KG1 (cell line): ENCODE data around the gene FKBP9.
"Not testable (repeated sequence)": the region's sequence is repeated elsewhere in the genome, so short reads cannot be mapped to it uniquely, and the experiment has no call there.

ENCODE experiments used
- DNase-seq: peaks from one replicate; lab custom pipeline; 2025; lab: John Stamatoyannopoulos, UW

FKBP9 gene

DNA sequence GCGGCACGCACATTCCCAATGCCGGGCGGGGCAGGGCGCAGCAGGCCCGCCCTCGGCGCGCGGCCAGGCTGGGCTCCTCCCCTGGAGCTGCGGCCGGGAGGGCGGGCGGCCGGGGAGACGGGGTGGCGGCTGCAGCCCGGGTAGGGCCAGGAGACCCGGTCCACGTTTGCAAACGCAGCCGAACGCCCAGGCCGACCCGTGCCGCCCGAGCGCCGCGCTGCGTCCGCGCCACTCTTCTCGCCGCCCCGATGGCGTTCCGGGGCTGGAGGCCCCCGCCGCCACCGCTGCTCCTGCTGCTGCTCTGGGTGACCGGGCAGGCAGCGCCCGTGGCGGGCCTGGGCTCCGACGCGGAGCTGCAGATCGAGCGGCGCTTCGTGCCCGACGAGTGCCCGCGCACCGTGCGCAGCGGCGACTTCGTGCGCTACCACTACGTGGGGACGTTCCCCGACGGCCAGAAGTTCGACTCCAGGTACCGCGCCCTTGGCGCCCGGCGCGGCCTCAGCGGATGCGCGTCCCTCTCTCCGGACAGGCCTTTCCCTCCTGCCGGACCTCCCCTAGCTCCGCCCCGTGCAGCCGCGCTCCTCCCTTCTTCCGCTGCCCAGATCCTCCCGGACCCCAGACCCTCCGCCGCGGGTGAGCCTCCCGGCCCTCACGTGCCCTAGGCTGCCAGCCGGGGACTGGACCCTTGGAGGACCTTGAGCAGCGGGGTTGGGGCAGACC lies at the start of gene FKBP9:
TSS of gene FKBP9 (plus strand) at position 115 of the 720 bp plus-strand sequence. CDS start at position 249, 134 bp downstream.
- DNase-seq = no peak

GRCh38 chr7:32910195-32910594 lies 47.0 kb upstream of the FKBP9 start:
- no peak for DNase-seq

DNA sequence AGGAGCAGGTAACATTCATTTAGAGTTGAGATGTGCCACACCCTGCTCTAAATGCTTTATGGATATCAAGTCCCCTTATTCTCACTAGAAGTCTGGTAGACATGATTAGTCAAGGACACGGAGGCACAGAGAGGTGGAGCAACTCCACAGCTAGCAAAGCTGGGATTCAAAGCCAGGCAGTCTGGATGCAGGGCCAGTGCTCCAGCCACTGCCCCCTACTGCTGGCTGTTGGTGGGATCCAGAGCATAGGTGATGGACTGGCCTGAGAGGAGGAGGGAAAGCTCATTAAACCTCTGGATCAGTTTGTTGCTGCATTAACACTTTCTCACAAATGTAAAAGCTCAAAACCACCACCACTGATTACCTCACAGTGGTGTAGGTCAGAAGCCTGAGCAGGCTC lies 43.1 kb upstream of the FKBP9 start:
- no peak for DNase-seq

DNA sequence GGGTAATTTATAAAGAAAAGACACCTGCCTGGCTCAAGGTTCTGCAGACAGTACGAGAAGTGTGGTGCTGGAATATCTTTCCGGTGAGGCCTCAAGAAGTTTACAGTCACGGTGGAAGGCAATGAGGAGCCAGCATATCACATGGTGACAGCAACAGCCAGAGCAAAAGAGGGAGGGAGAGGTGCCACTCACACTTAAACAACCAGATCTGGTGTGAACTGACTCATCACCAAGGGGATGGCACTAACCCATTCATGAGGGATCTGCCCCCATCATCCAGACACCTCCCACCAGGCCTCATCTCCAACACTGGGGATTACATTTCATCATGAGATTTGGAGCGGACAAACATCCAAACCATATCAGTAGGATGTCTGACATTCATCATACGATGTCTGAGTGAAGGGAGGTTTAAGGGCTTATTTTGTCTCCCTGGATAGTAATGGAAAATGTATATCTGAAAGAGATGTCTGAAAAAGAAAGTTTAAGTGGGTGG lies 42.2 kb upstream of the FKBP9 start:
- DNase-seq = no peak

DNA sequence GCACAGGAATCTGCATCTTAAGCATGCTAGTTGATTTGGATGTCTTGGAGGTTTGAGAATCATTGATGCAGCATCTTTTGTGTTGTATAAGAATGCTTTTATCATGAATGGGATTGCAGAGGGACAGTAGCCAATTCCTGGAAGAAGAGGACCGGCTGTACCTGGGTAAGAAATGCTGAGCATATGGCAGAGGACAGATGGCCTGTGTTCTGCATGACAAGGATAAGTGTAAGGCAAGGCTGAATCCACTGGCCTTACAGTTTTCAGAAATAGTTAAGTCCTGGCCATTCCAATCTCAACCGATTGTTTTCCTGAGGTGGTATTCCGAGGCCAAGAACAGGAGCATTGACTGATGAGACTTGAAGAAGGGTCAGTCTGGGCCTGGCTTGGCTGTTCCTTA lies 41.2 kb upstream of the FKBP9 start:
- DNase-seq = no peak

- DNase-seq = not testable (repeated sequence)
Observed at GRCh38 chr7:32916994-32917393, 40.2 kb upstream of the FKBP9 start.

- DNase-seq = no peak
Observed at GRCh38 chr7:32921896-32922295, 35.3 kb upstream of the FKBP9 start.

GRCh38 chr7:32928785-32929298 lies 28.4 kb upstream of the FKBP9 start:
- no peak for DNase-seq

DNA sequence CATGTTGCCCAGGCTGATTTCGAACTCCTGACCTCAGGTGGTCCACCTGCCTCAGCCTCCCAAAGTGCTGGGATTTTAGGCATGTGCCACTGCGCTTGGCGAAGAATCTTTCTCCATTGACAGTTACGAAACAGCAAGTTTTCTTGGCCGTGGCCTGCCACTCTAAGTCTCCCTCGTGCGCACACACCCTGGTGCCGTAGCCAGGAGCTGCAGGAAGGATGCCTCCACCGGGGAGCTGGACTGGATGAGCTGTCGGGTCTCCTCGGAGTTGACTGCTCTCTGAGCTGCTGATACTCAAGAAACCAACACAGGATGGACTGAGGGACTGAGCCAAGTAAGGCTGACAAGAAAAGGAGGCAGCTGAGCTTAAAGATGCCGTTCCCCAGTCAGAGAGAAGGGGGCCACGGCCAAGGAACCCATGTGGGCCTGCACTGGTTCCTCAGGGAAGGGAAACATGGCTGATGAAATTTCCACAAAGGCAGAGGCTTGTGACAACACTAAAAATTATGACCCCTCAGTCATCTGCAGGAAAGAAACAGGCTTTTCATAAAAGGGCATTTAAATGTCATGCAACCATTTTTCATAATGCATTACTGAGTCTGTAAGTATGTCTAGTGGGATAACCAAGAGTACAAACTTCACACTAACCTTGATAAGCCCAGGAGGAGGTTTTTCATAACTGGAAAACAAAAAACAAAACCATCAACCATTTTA lies 27.7 kb upstream of the FKBP9 start:
- DNase-seq = no peak

DNA sequence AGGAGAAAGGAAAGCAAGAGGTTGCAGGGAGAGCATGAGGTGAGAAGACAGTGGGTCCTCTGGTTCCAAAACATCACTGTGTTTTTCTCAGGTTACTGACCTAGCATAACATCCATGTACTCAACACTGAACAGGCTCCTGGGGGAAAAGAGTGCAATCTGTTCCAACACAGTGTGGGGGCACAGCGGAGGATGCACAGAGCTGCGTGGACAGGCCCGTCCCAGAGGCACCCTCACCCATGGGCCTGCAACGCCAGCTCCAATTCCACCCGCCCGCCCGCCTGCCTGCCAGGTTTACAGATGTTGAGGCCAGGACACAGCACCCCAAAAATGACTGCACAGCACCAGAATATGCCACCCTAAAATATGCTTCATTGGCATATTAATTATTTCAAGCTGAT lies 26.9 kb upstream of the FKBP9 start:
- DNase-seq = no peak

DNA sequence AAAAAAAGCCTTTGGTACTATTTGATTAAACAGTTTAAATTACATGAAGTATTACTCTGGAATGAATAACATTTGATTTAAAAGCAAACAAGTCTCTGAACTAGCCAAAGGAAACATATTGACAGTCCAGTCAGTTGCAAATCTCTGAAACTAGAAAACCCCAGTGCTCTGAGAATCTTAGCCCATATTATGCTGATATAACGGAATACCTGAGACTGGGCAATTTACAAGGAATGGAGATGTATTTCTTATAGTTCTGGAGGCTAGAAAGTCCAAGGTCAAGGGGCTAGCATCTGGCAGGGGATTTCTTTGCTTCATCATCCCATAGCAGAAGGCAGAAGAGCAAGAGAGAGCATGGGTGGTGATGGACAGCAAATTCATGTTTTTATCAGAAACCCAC lies 21.7 kb upstream of the FKBP9 start:
- DNase-seq = no peak

- DNase-seq = no peak
Observed at GRCh38 chr7:32936689-32937088, 20.6 kb upstream of the FKBP9 start.

DNA sequence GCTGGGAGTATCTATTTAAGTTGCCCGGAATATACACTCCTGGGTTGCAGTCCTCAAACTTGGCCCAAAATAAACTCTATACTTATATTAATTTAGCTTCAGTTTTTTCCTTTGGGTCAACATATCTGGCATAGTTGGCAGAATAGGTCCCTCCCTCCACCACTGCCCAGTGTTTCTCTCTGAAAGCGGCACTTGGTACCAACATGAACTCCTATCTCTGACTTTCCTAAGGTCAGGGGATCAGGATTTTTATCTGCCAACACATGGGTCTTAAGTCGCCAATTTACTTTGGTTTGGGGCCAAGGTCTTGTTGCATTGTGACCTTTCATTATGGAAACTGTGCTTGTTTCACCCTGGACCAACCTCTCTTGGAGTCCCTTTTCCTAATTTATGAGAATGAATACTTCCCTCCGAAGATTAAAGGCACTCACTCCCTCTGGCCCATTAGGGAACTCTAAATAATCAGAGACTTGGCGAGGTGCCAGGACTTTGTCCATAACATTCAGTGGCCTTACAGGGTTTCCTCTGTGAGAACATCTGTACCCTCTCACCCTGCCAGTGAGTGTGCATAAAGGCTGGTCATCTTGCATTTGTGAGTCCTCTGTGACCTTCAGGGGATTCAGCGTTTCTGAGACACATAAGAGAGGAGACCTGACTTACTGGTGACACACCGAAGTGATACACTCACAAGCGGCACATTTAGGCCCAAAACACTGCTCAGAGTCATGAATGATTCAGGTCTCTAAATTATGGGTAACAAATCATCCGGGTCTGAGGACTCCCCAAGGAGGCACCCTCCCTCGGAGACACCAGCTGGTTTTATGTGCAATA lies 19.7 kb upstream of the FKBP9 start:
- DNase-seq = no peak

GRCh38 chr7:32941181-32941580 lies 16.1 kb upstream of the FKBP9 start:
- no peak for DNase-seq

DNA sequence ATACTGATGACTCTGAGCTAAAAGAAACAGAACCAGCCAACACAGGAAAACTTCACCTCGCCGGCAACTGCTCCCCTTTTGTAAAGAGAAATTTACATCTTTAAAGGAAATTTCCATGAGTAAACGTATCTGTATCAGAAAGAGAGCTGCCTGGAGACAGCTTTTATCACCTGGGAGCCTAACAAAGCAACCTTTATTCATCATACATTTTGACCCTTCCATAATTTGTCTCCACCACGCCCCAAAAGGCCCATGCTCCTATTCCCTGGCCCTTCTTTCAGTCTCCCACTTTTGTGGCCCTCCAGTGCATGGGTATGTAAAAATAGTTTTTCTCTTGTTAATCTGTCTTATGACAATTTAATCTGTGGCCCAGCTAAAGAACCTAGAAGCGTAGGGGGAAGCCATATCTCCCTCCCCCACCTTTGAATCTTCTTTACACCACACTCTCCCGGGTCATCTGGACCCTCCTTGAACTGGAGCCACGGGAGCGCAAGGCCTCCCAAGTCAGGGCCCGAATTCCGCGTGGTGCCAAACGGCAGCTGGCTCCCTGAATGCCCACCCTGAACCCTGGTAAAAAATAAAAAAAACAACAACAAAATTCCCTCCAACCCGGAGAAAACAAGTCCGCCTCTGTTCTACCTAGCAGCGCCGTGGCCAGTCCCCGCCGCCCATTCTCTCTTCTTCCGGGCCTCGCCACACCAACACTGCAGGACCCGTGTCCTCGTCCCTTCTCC lies 15.4 kb upstream of the FKBP9 start:
- no peak for DNase-seq

GRCh38 chr7:32942415-32943251 lies 14.6 kb upstream of the FKBP9 start:
- DNase-seq = peak; percentile 32

GRCh38 chr7:32943252-32944030 lies 13.8 kb upstream of the FKBP9 start:
- DNase-seq = peak; percentile 58

- no peak for DNase-seq
Observed at GRCh38 chr7:32947420-32947983, 9.7 kb upstream of the FKBP9 start.

DNA sequence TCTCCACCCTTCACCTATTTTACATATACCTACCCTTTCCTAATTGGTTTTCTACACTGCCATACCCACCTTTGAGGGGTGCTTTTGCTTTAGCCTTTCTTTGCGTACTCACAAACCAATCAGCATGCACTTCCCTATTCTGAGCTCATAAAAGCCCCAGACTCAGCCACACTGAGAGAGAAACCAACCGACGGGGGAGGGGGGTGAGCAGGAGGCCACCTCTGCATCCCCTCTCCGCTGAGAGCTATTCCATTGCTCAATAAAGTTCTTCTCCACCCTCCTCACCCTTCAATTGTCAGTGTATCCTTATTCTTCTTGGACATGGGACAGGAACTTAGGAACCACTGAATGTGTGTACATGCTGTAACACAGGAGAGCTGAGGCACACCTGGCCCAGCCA lies 9.0 kb upstream of the FKBP9 start:
- DNase-seq = no peak

DNA sequence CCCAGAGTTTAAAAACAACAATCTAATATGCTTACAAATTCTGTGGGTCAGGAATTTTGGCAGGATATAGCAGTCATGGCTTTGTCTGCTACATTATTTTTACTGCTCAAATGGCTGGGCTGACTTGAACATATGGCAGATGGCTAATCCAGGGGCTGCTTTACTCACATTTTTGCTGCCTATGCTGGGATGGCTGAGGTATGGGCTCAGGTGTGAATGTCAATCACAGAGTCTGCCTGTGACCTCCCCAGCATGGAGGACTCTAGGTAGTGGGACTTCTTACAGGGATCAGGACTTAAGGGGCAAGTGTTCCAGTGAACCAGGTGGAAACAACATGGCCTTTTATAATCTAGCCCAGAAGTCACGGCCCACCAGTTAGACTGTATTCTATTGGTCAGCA lies 4.4 kb upstream of the FKBP9 start:
- DNase-seq = no peak
